Measurements from ENCODE around the gene AGXT2. TPM values are rescaled to one million over a fixed set of nuclear protein-coding genes. Genes with fewer than 3 reads are reported as not detected.

AGXT2 gene
- total and polyA plus RNA-seq, 2 of the 13 experiments (the other 11 are each of a cell fraction or from before 2014, with no cell fraction given) = 0.04 to 0.13 TPM

DNA sequence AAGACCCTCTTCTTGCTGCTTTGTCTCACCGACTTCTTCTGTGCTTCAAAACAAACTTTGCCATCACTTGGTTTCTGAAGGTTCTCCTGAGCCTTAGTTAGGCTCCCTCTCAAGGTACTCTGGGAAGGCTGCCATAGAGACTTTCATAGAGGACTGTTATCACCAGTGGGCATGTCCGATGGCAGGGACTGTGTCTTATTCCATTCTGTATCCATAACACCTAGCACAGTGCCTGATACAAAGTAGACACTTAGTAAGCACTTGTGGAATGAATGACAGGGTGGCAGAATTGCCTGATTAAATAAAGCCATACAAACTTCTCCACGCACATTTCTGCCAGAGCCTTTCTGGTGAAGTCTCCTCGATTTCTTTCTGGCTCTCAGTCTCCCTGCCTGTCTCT, 32.7 kb downstream of the AGXT2 start:
- in situ Hi-C loops (cut with HindIII; ENCODE audit: extremely low pct_ligation_motif_present, low pct_unique_long_range_greater_than_20kb) = no loop called here
- Histone ChIP-seq H3K9ac (ENCODE audit: insufficient read depth, low read depth, low read length) (no peak overlapping the region), H3K27ac (ENCODE audit: extremely low read length, insufficient read depth, low read length) (no peak overlapping the region), H3K36me3 (replicated peaks in 1 of 2; ENCODE audit: control insufficient read depth in 1 of 2, insufficient read depth in 2 of 2, low read length in 2 of 2) (no peaks in the 10 kb centered on the region), H3K9me3 (ENCODE audit: low read length) (no peaks in the 10 kb centered on the region), H3K4me3 (replicated peaks in 1 of 3; ENCODE audit: insufficient read depth in 1 of 3, low read depth in 2 of 3, low read length in 3 of 3) (no peak overlapping the region), H2AFZ (ENCODE audit: low read length) (no peak overlapping the region), H3K79me2 (ENCODE audit: insufficient read depth, low read length) (no peaks in the 10 kb centered on the region), H3K27me3 (ENCODE audit: control insufficient read depth in 1 of 2, insufficient read depth in 2 of 2, low read length in 2 of 2) (no peaks in the 10 kb centered on the region), H4K20me1 (ENCODE audit: insufficient read depth, low read length) (no peaks in the 10 kb centered on the region), H3K4me2 (ENCODE audit: low read depth, low read length) (no peak overlapping the region), H3K4me1 (ENCODE audit: insufficient read depth, low read length) (no peaks in the 10 kb centered on the region)
- ATAC-seq (no peak), FAIRE-seq (no peak), DNase-seq (ENCODE audit: low spot score) (no peak)
- intact Hi-C loops (cut with micrococcal nuclease; ENCODE audit: unreplicated experiment) = no loop called here
- BruUV-seq (replicated peaks) = no TSS peak
- TF ChIP-seq HMGA1 (CRISPR knock-in tag; conservative IDR thresholded peaks at IDR 0.05) = no peak
- no peak for TF ChIP-seq HNF4G (IDR thresholded peaks at IDR 0.05; ENCODE audit: borderline replicate concordance, low read depth, low read length)
- TF ChIP-seq HNF4G (CRISPR knock-in tag; IDR thresholded peaks at IDR 0.05; ENCODE audit: borderline replicate concordance, low read depth) = no peak
- TF ChIP-seq, protein P1, sequence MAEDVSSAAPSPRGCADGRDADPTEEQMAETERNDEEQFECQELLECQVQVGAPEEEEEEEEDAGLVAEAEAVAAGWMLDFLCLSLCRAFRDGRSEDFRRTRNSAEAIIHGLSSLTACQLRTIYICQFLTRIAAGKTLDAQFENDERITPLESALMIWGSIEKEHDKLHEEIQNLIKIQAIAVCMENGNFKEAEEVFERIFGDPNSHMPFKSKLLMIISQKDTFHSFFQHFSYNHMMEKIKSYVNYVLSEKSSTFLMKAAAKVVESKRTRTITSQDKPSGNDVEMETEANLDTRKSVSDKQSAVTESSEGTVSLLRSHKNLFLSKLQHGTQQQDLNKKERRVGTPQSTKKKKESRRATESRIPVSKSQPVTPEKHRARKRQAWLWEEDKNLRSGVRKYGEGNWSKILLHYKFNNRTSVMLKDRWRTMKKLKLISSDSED (CRISPR knock-in tag; IDR thresholded peaks at IDR 0.05) = no peak
- TF ChIP-seq ZNF326 (CRISPR knock-in tag; IDR thresholded peaks at IDR 0.05; ENCODE audit: borderline replicate concordance) = no peak
- TF ChIP-seq, protein P2, sequence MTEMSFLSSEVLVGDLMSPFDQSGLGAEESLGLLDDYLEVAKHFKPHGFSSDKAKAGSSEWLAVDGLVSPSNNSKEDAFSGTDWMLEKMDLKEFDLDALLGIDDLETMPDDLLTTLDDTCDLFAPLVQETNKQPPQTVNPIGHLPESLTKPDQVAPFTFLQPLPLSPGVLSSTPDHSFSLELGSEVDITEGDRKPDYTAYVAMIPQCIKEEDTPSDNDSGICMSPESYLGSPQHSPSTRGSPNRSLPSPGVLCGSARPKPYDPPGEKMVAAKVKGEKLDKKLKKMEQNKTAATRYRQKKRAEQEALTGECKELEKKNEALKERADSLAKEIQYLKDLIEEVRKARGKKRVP (CRISPR knock-in tag; IDR thresholded peaks at IDR 0.05) = no peak
- TF ChIP-seq NFE2L1 (CRISPR knock-in tag; IDR thresholded peaks at IDR 0.05; ENCODE audit: borderline replicate concordance) = no peak
- TF ChIP-seq, protein P3, sequence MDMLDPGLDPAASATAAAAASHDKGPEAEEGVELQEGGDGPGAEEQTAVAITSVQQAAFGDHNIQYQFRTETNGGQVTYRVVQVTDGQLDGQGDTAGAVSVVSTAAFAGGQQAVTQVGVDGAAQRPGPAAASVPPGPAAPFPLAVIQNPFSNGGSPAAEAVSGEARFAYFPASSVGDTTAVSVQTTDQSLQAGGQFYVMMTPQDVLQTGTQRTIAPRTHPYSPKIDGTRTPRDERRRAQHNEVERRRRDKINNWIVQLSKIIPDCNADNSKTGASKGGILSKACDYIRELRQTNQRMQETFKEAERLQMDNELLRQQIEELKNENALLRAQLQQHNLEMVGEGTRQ (IDR thresholded peaks at IDR 0.05; ENCODE audit: low read depth, low read length) = no peak
- TF ChIP-seq, protein P3 (CRISPR knock-in tag; IDR thresholded peaks at IDR 0.05; ENCODE audit: borderline replicate concordance) = no peak
- no peak for TF ChIP-seq MED1 (CRISPR knock-in tag; IDR thresholded peaks at IDR 0.05)
- no peak for TF ChIP-seq HDAC6 (IDR thresholded peaks at IDR 0.05; ENCODE audit: low read depth, low read length)
- TF ChIP-seq TBL1XR1 (IDR thresholded peaks at IDR 0.05; ENCODE audit: borderline replicate concordance, low read length, partially characterized antibody) = no peak
- no peak for TF ChIP-seq HNRNPUL1 (IDR thresholded peaks at IDR 0.05; ENCODE audit: low read depth, low read length)
- TF ChIP-seq MBD4 (IDR thresholded peaks at IDR 0.05; ENCODE audit: borderline replicate concordance, low read length) = no peak
- POLR2A ChIA-PET = no interaction called here
- WGBS (ENCODE audit: low lambda C conversion rate) = 63% methylated on average over 4 of the region's 4 CpGs
- CTCF ChIA-PET (ENCODE audit: low intra/inter-chr PET ratio, low total read pairs) = no interaction called here
